DMS 273 treated with DMSO at 0.1 percent for 48 hours (cell line): ENCODE data around the gene FYN.
"Not testable (repeated sequence)": the region's sequence is repeated elsewhere in the genome, so short reads cannot be mapped to it uniquely, and the experiment has no call there.

Experiments
- DNase-seq: peaks from one replicate; lab custom pipeline; 2025; lab: John Stamatoyannopoulos, UW

The FYN gene

DNA sequence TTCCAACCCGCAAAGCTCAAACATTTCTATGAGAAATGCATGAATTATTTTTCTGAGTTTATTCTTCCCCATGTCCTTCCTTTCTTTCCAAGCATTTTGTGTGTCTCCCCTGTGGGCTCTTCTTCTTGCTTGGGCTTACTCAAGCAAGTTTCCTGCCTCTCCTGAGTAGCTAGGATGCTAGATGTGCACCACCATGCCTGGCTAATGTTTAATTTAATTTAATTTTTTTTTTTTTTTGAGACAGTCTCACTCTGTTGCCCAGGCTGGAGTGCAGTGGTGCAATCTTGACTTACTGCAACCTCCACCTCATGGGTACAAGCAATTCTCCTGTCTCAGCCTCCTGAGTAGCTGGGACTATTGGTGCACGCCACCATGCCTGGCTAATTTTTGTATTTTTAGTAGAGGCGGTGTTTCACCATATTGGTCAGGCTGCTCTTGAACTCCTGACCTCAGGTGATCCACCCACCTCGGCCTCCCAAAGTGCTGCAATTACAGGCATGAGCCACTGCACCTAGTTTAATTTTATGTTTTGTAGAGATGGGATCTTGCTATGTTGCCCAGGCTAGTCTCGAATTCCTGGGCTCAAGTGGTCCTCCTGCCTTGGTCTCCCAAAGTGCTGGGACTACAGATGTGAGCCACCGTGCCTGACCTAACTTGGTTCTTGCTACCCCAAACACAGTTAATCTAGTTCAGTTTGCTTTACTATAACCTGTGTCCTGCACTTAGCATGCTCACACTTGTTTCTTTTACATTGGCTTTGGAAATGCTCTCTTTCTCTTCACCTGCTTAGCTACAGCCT, 192.2 kb downstream of the FYN start:
- DNase-seq, result not testable (repeated sequence)

DNA sequence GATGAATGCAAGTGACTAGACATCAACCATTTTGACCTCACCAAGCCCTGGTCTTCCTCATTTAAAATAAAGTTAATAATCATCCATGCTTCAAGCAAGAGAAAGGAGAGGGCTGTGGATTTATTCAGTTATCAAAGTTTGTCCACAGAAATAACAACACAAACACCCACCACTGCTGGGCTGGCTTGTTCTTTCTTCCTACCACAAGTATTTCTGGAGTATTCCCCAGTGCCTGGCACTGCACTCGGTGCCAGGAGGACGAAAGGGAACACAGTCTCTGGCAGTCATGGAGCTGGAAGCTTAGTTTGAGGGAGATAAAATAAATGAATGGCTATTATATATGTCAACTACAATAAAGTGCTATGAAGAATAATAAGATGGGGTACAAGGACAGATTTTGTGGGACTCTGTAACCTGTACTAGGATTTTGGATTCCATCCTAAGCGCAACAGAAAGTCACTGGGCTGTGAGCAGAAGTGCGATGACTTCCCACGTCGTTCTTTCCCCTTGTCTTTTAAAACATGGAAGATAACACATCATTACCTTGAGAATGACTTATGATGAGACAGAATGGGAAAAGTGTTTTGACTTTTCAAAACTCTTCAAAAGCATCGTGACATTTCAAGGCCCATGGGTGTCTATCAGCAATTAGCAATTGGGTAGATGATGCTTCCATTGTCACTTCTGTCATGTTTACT, 193.1 kb downstream of the FYN start:
- no peak for DNase-seq

DNA sequence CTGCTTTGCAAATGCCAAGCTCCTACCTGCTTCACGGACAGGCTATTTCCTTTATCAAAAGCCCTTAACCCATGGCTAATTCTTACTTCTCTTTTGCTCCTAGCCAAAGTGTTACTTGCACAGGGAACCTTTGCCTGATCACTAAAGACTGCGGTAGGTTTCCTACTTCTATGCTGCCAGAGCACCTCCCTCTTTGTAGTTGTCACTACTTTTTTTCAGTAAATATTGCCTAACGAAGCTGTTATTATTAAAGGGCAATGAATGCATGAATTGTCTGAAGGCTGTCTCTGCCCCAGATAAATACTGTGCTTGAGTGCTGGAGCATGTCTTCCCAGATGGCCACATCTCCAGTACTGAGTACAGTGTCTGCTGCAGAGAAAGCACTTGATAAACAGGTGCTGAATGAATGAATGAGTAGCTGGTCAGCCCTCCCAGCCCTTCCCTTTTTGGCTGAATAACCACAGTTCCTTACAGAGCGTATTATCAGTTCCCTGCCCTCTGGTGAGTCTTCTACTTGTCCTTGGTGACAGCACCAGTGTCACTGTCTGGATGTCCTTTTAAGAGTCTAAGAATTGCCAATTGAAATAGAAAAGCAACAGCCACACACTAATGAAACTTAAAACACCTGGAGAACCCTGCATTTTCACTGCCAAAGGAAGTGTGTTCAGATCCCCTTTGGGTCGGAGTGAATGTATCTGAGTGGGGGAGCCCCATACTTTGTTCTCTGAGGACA, 194.0 kb downstream of the FYN start:
- no peak for DNase-seq

DNA sequence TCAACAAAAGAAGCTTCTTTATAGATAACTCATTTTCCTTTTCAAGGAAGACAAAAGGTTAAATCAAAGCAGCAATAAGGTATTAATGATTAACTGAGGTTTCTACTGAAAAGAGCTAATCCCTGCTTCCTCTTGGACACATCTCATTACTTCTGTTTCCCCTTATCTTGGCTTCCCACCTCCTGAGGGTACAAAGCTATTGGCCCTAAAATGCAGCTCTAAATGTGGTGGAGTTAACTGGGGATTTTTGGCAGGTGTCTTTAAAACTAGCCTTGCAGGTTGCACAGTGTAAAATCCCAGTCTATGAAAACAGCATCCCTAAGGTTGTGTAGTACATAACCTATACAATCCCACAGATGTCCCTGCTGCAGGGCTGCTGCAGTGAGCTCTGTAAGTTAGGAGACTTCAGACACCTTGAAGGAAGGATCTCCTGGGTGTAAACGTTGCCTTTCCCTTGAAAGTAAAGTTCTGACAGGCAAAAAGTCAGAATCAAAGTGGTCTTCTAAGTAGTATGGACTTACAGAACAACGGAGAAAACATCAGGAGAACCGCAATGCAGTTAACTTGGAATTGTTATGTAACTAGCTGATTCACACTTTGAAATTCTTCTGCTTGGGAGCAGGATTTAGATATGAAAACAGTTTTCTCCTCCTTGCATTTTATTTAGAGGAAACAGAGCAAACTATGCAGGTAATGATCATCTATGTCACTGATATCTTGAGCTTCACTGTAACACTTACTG, 195.8 kb downstream of the FYN start:
- DNase-seq, result no peak

DNA sequence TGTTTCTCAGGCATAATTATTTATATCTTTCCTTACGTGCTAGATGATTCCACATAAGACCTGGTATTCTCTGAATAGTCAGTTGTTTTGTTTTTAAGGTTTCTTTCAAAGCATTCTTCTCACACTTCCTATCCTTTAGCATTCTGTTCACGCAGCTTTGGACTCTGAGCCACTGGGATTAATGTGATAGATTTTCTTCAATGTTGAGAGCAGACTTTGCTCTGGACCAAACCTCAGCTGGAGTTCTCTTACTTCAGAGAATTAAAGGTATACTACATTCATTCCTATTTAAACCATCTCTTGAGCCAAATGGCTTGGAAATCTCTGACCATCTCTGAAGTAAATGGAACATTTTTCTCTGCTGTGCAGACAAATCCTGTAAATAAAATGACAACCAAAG, 196.9 kb downstream of the FYN start:
- no peak for DNase-seq

DNA sequence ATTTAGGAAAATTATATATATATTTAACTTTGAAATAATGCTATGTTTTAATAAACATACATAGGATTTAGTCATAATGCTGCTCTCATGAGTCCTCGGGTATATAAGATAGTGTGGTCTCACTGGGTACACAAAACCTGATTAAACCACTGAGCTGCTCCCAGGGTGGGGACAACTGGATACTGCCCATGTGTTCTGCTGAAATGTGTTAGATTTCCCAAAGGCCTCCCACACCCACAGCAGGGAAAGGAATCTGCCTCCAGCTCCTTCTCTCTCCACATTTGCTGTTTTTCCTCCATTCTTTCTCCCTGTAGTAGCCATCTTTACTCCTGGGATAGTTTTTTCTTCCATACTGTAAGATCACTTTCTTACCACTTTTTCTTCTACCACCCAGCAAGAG, 198.4 kb downstream of the FYN start:
- no peak for DNase-seq

DNA sequence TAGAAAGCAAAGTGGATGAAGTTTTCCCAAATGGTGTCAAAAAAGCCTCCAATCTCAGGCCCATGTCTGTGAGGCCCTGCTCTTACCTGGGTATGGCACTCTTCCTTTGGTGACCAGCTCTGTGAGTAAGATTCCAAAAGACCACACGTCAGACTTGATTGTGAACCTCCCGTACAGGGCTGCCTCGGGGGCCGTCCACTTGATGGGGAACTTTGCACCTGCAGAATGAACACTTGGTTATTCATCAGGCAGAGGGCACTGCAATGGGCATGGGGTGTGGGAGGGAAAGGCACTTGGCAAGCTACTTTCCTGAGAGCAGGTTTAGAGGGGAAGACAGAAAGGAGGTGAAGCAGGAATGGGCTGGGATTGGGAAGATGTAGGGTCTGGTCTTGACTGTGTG, 198.8 kb downstream of the FYN start:
- DNase-seq, result no peak

DNA sequence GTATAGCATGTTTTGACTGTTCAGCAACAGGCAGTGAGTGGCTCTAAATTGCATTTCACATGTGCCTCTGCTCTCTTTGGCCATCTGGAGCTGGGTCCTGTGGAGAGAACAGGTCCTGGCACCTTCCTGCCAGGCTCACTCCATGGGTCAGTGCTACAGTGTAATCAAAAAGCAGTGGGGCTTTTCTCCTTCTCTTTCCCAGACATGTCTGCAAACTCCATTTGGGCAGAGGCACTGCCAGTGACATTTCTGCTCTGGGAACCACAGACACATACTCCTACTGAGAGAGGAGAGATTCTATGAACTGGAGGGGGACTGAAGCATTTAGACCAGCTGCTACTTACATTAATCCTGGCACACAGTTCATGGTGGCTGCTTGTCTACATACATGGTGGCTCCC, 199.3 kb downstream of the FYN start:
- DNase-seq, result no peak

DNA sequence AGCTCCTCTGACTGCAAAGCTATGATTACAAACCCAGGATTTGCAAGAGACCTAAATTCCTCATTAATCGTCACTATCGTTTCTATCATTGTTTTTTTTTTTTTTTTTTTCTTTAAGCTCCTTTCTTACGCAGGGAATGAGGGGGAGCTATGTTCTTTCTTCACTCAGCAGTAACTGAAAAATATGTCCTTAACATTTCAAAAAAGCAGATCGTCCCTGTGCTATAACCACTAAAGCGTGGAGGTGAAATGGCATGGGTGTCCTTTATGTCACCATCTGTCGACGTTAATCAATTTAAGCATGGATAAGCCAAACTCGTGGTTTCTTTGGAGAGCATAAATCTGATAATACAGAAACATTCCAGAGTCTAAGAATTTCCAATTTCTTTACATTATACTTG, 199.7 kb downstream of the FYN start:
- no peak for DNase-seq

DNA sequence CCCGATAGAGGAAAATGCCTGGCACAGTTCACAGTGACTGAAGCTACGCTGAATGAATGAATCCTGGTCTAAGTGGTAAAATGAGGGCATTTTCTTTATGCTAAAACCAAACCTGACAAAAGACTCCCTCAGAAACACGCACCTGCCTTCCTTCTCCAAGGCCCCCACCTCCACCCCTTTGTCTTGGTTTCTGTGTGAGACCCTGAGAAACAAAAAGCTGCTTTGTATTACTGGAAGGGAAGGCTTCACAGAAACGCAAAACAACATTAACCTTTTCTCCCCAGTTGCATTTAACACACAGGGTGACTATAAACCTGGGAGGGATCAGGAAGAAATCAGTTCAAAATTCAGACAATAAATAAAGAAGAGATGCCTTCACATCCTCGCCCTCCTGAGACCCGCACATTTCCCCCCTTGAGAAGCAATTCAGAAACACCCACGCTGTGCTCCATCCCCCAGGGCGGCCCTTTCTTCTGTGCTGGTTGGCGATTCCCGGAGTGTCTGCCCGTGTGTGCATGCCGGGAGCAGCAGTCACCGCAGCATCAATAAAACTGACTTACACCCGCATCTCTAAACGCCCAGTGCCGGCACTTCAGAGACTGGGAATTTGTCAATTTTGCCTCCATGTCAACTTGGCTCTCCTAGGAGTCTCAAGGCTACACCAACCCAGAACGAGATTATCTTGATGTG, 200.3 kb downstream of the FYN start:
- no peak for DNase-seq

DNA sequence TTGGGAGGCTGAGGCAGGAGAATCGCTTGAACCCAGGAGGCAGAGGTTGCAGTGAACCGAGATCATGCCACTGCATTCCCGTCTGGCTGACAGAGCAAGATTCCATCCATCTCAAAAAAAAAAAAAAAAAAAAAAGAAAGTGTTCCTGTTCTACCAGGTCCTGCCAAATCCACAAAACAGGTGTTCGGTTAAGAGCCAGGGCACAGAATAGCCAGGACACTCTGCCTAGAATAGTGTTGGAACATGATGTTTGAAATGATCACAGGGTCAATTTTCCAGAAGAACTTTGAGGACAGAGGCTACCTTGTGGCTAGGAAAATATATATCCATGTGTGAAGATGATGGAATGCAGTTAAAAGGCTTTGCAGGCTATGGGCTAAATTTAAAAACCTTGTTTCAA, 203.9 kb downstream of the FYN start:
- DNase-seq, result no peak

DNA sequence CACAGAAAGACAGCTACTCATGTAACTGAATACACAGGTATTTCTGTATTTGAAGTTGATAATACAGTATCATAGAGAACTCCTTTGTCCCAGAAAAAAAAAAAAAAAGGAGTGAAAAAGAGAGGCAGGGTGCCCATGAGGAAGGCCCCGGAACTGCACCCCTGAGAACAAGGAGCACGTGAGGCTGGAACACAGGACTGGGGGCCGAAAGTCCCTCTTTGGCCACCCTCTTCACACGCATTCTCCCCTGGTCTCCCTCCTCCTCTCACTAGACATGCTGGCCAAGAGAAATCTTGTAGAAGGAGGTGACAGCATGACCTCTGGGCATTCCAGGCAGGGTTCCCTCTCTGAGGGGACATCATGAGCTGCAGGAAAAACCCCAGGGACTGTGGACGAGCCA, 204.8 kb downstream of the FYN start:
- DNase-seq, result no peak

DNA sequence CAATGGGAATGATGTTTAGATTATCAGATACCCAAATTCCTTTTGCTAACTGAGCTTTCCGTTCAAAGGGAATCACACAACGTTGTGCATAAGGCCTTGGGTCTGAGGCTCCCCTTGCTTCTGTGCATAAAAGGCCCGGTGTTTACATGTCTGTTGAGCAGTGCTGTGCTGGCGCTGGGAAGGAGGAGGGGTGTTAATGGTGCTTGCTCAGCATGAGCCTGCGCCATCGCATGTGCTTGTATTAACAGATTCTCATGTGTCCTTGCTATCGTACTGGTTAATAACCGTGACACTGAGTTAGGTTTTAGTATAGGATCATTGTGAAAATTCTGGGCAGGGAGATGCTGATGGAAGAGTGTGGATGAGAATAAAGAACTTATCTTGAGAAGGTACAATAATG, 205.3 kb downstream of the FYN start:
- no peak for DNase-seq

DNA sequence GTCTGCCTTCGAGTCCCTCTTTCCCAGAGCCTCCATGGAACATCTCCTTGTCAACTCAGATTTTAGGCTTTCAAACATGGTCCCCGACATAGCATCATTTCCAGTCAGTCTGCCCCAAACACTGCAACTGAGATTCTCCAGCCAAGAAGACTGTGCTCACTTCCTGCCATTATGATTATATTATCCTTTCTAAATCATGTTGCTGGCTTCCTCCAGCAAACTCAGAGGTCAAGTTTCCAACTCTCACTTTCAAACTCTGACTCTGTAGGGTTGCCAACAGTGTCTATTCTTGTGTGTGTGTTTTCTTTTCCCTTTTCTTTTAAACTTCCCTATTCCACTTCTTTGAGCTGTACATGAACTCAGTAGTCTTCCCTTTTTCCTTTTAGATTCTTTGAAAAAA, 206.4 kb downstream of the FYN start:
- no peak for DNase-seq

DNA sequence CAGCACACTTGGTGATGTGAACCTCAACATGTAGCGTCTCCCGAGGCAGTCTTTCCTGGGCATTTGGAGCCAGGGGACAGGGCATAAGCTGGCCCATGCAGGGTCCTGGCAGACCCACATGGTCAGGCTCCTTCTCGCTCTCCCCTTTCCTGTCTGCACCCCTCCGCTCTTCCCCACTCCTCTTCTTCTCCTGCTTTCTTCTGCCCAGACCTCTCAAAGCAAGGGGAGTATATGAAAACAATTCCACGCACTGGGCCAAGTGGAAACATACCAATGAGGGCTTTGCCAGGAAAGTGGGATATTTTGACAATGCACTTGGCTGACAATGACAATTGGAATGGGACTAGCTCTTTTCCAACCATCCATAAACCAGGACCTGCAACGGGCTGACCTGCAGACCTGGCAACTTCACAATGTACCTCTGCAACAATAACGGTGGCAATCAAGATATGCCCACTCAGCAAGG, 208.7 kb downstream of the FYN start:
- DNase-seq, result no peak

DNA sequence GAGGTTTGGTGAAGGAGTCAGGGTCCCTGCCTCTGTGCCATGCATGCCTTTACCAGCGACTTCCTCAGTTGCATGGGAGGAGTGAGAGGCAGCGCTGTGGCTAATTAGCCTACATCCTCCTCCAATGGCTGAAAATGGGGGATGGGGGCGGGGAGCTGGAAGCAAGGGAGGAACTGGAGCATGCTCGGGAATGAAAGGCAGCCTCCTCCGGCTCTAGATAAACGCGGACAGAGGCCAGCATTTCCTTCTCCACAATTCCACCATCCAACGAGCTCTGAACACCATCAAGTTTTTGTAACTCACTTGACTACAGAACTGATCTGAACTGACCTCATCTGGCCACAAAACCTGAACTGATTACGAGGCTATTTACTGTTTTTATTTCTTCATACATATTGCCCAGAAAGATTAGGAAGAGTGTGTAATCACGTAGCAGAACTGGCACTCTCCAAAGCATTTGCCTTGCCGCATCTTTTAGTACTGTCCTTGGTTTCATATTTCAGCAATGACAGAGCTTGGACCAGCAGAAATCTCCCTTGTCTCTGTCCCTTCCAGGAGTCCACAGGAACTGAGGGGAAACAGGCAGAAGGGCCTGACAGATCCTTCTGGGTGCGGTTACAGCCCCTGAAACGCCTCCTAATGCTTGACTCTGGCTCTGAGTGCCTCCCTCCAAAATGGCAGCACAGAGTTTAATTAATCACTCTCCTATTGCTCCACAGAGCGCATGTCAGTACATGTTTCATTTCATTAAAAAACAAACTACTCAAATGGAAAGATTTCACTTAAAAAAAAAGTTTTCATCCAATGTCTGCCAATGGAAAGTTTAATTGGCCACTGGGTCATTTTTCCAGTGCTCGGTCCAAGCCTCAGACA, 209.3 kb downstream of the FYN start:
- no peak for DNase-seq

DNA sequence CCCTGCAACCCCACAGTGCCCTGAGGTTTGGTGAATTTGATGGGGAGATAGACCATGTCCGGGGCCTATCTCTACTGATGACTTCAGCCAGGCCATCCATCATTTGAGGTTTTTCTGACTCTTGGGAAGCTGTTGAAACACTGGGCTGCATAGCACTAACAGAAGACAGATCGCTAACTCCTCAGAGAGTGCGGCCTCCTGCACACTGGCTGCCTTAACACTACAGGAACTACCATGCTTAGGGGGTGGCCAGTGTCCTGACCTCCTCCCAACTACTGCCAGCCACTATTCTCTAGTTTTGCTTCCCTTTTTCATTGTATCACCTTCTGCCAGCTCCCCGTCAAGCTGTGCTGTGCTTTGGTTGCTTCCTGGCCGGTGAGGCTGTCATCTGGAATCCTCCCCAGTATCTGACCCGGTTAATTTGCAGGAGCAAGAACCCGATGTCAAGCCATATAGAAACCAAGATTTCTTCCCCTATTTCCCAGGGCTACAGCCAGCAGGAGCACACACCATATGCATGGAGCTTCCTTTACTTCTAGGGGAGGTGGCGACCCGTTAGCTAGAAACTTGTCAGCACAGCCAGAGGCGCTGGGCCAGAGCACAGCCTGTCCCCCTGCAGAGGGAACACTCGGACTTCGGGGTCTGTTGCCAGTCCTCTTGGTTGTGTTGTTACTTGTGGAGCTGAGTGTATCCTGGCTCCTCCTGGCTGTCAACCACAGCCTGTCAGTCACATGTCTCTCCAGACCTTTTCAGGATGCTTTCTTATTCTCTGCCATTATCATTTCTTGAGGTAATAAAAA, 210.3 kb downstream of the FYN start:
- DNase-seq, result no peak

DNA sequence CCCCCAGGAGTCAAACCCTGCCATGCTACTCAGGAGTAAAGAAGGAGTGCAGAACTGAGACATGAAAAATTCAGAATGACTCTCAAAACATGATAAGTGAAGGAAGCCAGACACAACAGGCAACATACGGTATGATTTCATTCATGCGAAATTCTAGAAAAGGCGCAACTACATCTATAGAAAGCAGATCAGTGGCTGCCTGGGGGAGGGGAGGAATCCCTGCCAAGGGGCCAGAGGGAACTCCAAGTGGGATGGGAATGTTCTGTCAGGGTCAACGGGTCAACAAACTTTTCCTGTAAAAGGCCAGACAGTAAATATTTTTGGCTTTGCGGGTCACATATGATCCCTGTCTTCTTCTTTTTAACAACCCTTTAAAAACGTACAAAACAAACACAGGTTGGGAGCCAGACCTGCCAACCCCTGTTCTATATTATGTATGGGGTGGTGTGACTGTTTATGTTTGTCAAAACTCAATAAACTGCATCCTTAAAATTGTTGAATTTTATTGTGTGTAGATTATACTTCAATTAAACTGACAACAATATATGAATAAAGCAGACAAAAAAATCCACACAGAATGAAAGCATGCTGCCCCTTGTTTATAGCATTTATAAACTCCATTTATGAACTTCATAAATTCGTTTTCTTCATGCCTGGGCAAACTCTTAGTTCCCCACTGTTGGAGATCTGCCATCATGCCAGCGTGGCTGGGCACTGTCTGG, 211.0 kb downstream of the FYN start:
- DNase-seq, result no peak

DNA sequence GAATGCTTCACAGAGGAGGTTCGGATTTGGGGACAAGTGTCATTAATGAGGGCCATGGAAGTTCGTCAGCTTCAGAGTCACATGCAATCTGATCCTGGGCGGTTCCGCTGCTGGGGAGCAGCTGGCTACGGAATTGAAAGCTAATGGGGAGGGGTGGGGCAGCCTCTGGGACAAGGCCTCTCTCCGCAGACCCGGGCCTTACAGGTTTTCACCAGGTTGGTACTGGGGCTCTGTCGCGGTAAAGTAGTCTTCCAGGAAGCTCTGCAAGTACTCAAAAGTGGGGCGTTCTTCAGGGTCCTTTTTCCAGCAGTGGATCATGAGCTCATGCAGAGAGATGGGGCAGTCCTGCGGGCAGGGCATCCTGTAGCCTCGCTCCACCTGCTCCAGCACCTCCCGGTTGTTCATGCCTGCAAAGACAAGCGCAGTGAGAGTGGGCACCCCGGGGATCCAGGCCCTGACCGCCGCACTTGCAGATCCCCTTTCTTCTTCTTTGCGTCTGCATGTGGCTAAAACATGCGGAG, 211.7 kb downstream of the FYN start:
- no peak for DNase-seq
